Left lobe of liver (tissue), 2 donors: ENCODE measurements around the gene CCR5. TPM values are rescaled to one million over a fixed set of nuclear protein-coding genes. Genes with fewer than 3 reads are reported as not detected.
A peak's percentile ranks its signal among the peaks of the same experiment; 100 is the strongest.

ENCODE experiments used
- ATAC-seq: fragments of 200-7000 bp; cut with Tn5 transposase; one replicate; pipeline ENCODE4 v1.9.1; 2020; ENCODE audit warnings: mild to moderate bottlenecking, moderate library complexity
- DNase-seq: peaks from one replicate; pipeline ENCODE4 v3.0.0-alpha.2; 2020; ENCODE audit warnings: low spot score
- total RNA-seq: library from RNA; stranded (reverse); gene quantifications from one replicate; pipeline ENCODE4 v1.2.1, GENCODE V29; 2021
- donor health status: DM: no; HTN: no; CAD: no; lungs with moderate emphysema.
- donor health status: DM: no; HTN: yes; CAD: no.

CCR5 gene
- total RNA-seq, 1 donor from 2014 or later, result 0.08 TPM

GRCh38 chr3:46406443-46406787 lies 35.7 kb downstream of the CCR5 start:
- ATAC-seq (no peak), DNase-seq (no peak)

DNA sequence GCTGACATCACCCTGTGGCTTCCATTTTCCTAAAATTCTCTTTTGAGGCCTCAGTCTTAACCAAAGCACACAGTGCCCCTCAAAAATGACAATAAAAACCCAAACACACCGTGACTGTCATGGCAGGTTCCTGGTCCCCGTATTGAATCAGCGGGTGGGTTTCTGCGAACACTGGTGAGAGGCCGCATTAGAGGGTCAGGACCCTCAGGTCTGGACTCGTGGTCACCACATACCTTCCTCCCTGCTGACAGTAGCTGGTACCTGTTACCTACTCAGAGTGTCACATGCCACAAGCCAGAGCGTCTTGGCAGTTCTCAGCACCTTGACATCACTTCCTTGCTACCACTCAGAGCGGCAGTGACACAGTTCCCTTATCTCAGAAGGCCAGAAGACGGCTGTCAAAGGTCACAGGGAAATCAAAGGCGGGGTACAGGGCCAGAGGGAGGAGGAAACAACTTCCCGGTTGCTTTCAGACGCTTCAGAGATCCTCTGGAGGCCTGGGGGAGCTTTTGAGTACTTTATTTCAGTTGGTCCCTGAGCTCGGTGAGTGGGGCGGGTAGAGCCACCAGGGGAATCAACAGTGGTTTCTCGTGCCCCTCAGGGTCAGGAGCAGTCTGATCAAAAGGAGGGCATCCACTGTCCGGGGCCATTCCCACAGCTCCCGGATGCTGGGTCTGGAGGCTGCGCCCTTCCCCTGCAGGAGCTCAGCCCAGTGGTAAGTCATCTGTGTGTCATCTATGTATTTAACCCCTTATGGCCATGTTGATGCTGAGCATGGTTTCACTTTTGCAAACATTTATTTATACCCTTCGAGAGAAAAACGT lies 36.3 kb downstream of the CCR5 start, which contains the start of the genes CCR5AS and CCRL2:
CCR5AS (minus strand) TSS at position 279 of the 824 bp plus-strand sequence.
CCRL2 (plus strand) TSS at position 472 of the 824 bp plus-strand sequence. CDS start 821 bp downstream, outside the sequence.
- ATAC-seq (peak; percentile 61), DNase-seq (peak; percentile 58)

- DNase-seq, result no peak
- ATAC-seq, result no peak
Observed at GRCh38 chr3:46407970-46408369, 37.2 kb downstream of the CCR5 start.

- DNase-seq (no peak), ATAC-seq (no peak)
Observed at GRCh38 chr3:46408853-46409252, 38.1 kb downstream of the CCR5 start.

- ATAC-seq (no peak), DNase-seq (no peak)
Observed at GRCh38 chr3:46409739-46410489, 39.2 kb downstream of the CCR5 start.

DNA sequence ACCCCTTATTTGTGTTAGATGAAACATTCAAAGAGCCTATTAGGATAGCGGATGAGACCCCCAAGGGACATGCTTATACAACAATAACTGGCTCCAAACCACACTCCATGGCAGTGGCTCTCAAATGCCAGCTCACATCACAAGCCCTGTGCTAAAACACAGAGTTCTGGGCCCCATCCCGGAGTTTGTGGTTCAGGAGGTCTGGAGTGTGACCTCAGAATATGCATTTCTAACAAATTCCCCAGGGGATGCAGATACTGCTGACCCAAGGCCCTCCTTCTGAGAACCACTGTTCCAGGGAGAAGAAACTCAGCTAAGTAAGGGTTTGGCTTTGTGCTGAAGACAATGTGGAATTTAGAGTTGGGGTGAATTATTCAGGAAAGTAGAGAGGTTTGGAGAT lies 39.9 kb downstream of the CCR5 start:
- DNase-seq, result no peak

DNA sequence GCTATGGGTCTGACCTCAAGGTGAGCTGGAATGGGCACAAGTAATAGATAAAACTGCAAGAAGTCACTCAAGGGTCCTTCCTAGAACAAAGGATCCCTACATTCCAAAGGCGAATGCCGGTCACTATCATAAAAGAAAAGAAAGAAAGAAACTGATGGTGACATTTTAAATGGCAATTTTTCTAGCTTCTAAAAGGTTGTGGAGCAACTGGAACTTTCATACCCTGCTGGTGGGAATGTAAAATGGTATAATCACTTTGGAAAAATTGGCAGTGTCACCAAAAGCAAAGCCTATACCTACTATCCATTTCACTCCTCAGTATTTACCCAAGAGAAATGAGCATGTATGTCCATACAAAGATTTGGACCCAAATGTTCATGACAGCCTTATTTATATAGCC lies 40.5 kb downstream of the CCR5 start:
- no peak for ATAC-seq
- no peak for DNase-seq

More for the DNA sequence above, 39.9 kb downstream of the CCR5 start:
- ATAC-seq, result no peak

DNA sequence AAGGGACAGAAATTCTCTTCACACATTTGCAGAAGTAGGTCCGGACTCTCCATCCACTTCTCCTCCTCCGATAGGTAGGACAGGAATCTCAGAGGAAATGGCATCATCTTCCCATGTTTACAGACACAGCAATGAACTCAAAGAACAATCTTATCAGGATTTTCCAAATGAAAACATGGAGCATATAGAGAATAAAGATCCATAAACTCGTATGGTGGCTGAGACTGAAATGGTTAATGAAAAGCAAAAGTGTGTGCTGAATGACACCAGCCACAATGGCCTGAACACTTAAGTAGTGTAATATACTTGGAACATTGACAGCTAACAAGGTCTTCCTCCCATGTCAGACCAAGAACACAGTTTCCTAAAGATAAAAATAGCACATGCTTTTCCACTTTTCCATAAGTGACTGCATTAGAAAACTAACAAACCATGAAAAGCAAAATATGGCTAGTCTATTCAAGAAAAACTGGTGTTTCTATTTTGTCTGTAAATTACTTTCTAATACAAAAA lies 42.1 kb downstream of the CCR5 start:
- ATAC-seq (no peak), DNase-seq (no peak)

GRCh38 chr3:46413951-46414350 lies 43.2 kb downstream of the CCR5 start:
- DNase-seq, result no peak
- ATAC-seq, result no peak

DNA sequence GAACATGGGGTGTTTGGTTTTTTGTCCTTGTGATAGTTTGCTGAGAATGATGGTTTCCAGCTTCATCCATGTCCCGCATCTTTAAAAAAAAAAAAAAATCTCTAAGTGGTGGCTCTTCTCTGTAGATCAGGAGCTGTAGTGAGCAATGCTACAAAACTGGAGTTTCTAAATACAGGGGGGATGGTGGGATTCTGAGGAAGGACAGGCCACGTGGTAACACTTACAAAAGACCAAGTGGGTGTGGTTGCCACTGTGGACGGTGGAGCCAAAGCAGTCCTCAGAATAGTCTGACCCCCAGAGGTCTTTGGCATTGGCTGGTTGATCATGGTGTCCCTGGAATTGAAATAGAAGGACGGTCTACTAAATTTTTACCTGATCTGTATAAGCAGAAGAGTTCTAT lies 44.0 kb downstream of the CCR5 start:
- ATAC-seq (no peak), DNase-seq (no peak)

GRCh38 chr3:46416125-46416810 lies 45.5 kb downstream of the CCR5 start:
- ATAC-seq (no peak), DNase-seq (no peak)

- no peak for DNase-seq
- ATAC-seq, result no peak
Observed at GRCh38 chr3:46416811-46417510, 46.2 kb downstream of the CCR5 start.

DNA sequence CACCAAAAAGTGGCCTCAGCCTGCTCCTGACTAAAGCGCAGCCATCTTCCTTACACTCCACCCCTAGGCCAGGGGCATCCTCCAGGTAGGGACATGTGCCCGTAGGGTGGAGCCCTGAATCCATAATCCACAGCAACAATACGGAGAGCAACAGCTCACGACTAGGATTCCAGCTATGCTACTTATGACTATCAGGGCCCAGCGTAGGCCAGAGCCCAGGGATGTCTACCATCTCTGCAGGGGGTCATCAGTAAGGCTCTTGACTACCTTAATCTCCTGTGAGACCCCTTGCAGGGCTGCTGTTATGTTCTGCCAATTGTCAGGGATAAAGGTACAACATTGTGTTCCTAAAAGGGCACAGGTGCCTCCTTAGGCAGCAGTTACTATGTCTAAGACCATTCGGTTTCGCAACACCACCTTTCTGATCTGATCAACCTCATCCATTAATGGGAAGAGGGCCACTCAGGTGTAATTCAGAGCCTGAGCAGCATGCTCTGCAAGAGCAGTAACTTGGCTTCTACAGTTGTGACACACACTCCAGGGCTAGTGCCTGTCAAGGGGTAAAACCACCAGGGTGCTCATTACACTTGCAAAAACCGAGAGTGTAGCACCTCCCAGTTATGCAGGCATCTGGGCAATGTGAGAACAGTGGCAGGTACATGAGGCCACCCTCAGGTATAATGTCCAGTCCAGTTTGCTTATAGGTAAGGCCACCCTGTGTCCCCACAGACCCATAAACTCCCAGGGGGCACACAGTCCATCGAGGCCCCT lies 47.3 kb downstream of the CCR5 start:
- no peak for ATAC-seq

DNA sequence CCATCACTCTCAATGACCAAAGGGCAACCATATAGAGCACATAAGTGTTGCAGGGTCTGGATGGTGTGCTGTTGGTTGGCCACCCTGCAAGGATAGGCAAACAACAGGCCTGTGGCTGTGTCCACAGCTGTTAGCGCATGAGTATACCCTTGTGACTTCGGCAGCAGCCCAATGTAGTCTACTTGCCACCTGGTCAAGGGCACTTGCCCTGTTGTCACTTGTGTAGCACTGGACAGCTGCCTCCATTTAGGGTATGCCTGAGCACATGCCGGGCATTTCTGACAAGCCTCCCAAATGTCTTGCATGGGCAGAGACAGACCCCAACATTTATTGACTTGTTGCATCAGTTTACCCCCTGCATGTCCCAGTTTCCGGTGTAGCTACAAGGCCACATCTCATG lies 49.1 kb downstream of the CCR5 start:
- DNase-seq, result no peak
- ATAC-seq, result no peak

More for the DNA sequence above, 47.3 kb downstream of the CCR5 start:
- no peak for DNase-seq

GRCh38 chr3:46420931-46421330 lies 50.2 kb downstream of the CCR5 start:
- ATAC-seq, result no peak
- DNase-seq, result no peak

DNA sequence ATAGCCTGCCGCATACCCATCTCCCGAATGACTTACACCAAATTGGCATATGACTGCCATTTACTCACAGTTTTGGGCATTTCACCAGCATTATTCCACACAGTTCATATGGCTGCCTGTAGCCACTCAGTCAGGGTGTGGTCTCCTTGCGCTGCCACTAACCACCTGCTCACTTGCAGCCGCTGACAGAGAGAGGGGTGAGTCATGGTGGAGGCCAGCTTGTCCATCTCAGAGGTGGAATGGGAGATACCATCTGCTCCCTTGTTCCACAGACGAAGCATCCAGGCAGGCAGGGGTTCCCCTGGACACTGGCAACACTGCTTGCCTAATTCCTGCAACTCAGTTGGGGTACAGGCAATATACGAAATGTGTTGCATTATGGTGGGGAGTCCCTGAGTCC lies 51.9 kb downstream of the CCR5 start:
- no peak for ATAC-seq
- DNase-seq, result no peak

- ATAC-seq, result no peak
- DNase-seq, result no peak
Observed at GRCh38 chr3:46423588-46423987, 52.8 kb downstream of the CCR5 start.
